K562 (cell line): Measurements from ENCODE around the gene MBNL2. TPM values are rescaled to one million over a fixed set of nuclear protein-coding genes. Genes with fewer than 3 reads are reported as not detected.

ENCODE experiments used
- CBX5 ChIP-seq: IDR thresholded peaks from 2 replicates; pipeline ENCODE4 v1.6.1; 2014; ENCODE audit warnings: low read depth, borderline replicate concordance
- DPF2 ChIP-seq: fragments of 450-650 bp; IDR thresholded peaks from 2 replicates; pipeline ENCODE4 v1.6.1; 2016
- E4F1 ChIP-seq: fragments of 250-450 bp; sonication (Bioruptor Pico); IDR thresholded peaks from 2 replicates; pipeline ENCODE4 v1.5.0; 2021; ENCODE audit warnings: mild to moderate bottlenecking, borderline replicate concordance
- ESRRA ChIP-seq: fragments of 450-650 bp; IDR thresholded peaks from 2 replicates; pipeline ENCODE4 v1.6.1; 2014; ENCODE audit warnings: low read depth, mild to moderate bottlenecking, moderate library complexity, borderline replicate concordance
- GABPA ChIP-seq: fragments of 200-800 bp; sonication (Bioruptor generic); conservative IDR thresholded peaks from 2 replicates; pipeline ENCODE4 v1.6.1; 2016; ENCODE audit warnings: low read depth, missing genetic modification characterization, missing compliant biosample characterization
- HDAC3 ChIP-seq: fragments of 450-650 bp; IDR thresholded peaks from 2 replicates; pipeline ENCODE4 v1.6.1; 2018; ENCODE audit warnings: borderline replicate concordance, mild to moderate bottlenecking, moderate library complexity; ENCODE audit not compliant: partially characterized antibody
- MAFG ChIP-seq: fragments of 450-650 bp; conservative IDR thresholded peaks from 2 replicates; pipeline ENCODE4 v1.6.1; 2016; ENCODE audit warnings: missing genetic modification characterization, missing compliant biosample characterization
- TAF9B ChIP-seq: fragments of 450-650 bp; IDR thresholded peaks from 2 replicates; pipeline ENCODE4 v1.6.1; 2018; ENCODE audit warnings: mild to moderate bottlenecking; ENCODE audit not compliant: partially characterized antibody
- TCF7L2 ChIP-seq: fragments of 150-350 bp; IDR thresholded peaks from 2 replicates; pipeline ENCODE4 v1.6.1; 2016; ENCODE audit warnings: low read depth, mild to moderate bottlenecking, low read length, moderate library complexity
- XRCC3 ChIP-seq: fragments of 450-650 bp; IDR thresholded peaks from 2 replicates; pipeline ENCODE4 v1.6.1; 2017; ENCODE audit warnings: mild to moderate bottlenecking, moderate library complexity
- YBX1 ChIP-seq: fragments of 450-650 bp; IDR thresholded peaks from 2 replicates; pipeline ENCODE4 v1.7.1; 2016; ENCODE audit warnings: mild to moderate bottlenecking
- YY1 ChIP-seq, 3 experiments: IDR thresholded peaks; 2 replicates each; pipeline ENCODE4 v1.6.1; 2011; ENCODE audit warnings: low read length in 2 of 3, mild to moderate bottlenecking in 2 of 3, moderate library complexity in 2 of 3, borderline replicate concordance in 1 of 3, control low read depth in 1 of 3, low read depth in 1 of 3; ENCODE audit not compliant: insufficient read depth in 3 of 3, insufficient replicate concordance in 2 of 3, control insufficient read depth in 1 of 3, insufficient read length in 1 of 3; ENCODE audit errors: extremely low read depth in 1 of 3
- ZBED1 ChIP-seq: IDR thresholded peaks from 2 replicates; pipeline ENCODE4 v1.6.1; 2014
- ZFP1 ChIP-seq: fragments of 450-650 bp; formaldehyde crosslinking; IDR thresholded peaks from 2 replicates; pipeline ENCODE4 v1.4.0; 2020; ENCODE audit warnings: mild to moderate bottlenecking, mixed read lengths
- ZNF175 ChIP-seq: fragments of 200-800 bp; sonication (Bioruptor generic); IDR thresholded peaks from 2 replicates; pipeline ENCODE4 v1.6.1; 2016; ENCODE audit warnings: low read depth, mild to moderate bottlenecking, missing genetic modification characterization, missing compliant biosample characterization
- ZNF311 ChIP-seq: fragments of 250-450 bp; sonication (Bioruptor Pico); IDR thresholded peaks from 2 replicates; pipeline ENCODE4 v1.4.0; 2020; ENCODE audit warnings: mild to moderate bottlenecking, moderate library complexity
- ZNF445 ChIP-seq: fragments of 250-450 bp; sonication (Bioruptor Pico); IDR thresholded peaks from 2 replicates; pipeline ENCODE4 v1.4.0; 2020; ENCODE audit warnings: low read depth, mild to moderate bottlenecking, moderate library complexity
- ZNF584 ChIP-seq: fragments of 200-800 bp; sonication (Bioruptor generic); IDR thresholded peaks from 2 replicates; pipeline ENCODE4 v1.6.1; 2016; ENCODE audit warnings: low read depth, mild to moderate bottlenecking, missing genetic modification characterization, missing compliant biosample characterization
- polyA plus RNA-seq, 8 experiments: library from polyadenylated mRNA; depleted of rRNA in 4 of 8; stranded (reverse) in 5 of 8; unstranded in 3 of 8; fragments of >200 nt; fragmentation: Nextera tagmentation in 2 of 8; fragmentation: Illumina TruSeq in 1 of 8; extraction: Ambion mirVana in 2 of 8; extraction: Trizol in 1 of 8; gene quantifications; 2 replicates each; pipeline versions ENCODE4 v1.2.1 to v1.2.3, GENCODE V29; 2011 to 2014; ENCODE audit warnings: inconsistent platforms in 1 of 8, missing spikeins in 1 of 8
- total RNA-seq, 7 experiments: library from RNA; depleted of rRNA in 6 of 7; stranded (reverse); fragments of >200 nt in 6 of 7; fragmentation: Illumina TruSeq in 2 of 7; extraction: Trizol in 2 of 7; gene quantifications; 2 replicates each; pipeline versions ENCODE4 v1.2.1 to v1.2.3, GENCODE V29; 2011 to 2021; ENCODE audit warnings: low replicate concordance in 1 of 7
- TF ChIP-seq, protein P1 (sequence below), 2 experiments: IDR thresholded peaks in 1 of 2; conservative IDR thresholded peaks in 1 of 2; 2 replicates each; pipeline ENCODE4 v1.6.1; 2016; ENCODE audit warnings: low read depth in 2 of 2, mild to moderate bottlenecking in 1 of 2, missing compliant biosample characterization in 1 of 2, missing genetic modification characterization in 1 of 2, moderate library complexity in 1 of 2
- TF ChIP-seq, protein P2 (sequence below): fragments of 250-450 bp; sonication (Bioruptor Pico); IDR thresholded peaks from 2 replicates; pipeline ENCODE4 v1.4.0; 2020; ENCODE audit warnings: mild to moderate bottlenecking

Gene MBNL2
- total and polyA plus RNA-seq, 9 of the 15 experiments (the other 6 are each of a cell fraction or from before 2014, with no cell fraction given) = 7.0 to 24.8 (median 13.8) TPM

- no peak for TF ChIP-seq XRCC3
- TF ChIP-seq CBX5 = no peak
- no peak for TF ChIP-seq ZNF445
- peak; percentile 90 for TF ChIP-seq TAF9B
- TF ChIP-seq ZNF311 (CRISPR knock-in tag) = no peak; the same call in 1 of the 2 replicates
- peak; percentile 91 for TF ChIP-seq ESRRA
- no peak for TF ChIP-seq ZBED1
- TF ChIP-seq TCF7L2 = 0 out of 2 replicates have a peak, but pooled peaks have one; percentile 52
- TF ChIP-seq YY1 (IDR thresholded peaks at IDR 0.05; ENCODE audit: borderline replicate concordance in 1 of 3, control insufficient read depth in 1 of 3, extremely low read depth in 1 of 3, insufficient read depth in 3 of 3, insufficient read length in 1 of 3, insufficient replicate concordance in 2 of 3, low read depth in 1 of 3, low read length in 2 of 3) = peak in 1 of 3 experiments; percentile 33
- TF ChIP-seq, protein P1, sequence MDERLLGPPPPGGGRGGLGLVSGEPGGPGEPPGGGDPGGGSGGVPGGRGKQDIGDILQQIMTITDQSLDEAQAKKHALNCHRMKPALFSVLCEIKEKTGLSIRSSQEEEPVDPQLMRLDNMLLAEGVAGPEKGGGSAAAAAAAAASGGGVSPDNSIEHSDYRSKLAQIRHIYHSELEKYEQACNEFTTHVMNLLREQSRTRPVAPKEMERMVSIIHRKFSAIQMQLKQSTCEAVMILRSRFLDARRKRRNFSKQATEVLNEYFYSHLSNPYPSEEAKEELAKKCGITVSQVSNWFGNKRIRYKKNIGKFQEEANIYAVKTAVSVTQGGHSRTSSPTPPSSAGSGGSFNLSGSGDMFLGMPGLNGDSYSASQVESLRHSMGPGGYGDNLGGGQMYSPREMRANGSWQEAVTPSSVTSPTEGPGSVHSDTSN (CRISPR knock-in tag; IDR thresholded peaks at IDR 0.05; ENCODE audit: low read depth) = no peak; the same call in none of the 2 replicates
- TF ChIP-seq, protein P1 (tag; conservative IDR thresholded peaks at IDR 0.05; ENCODE audit: low read depth) = peak; percentile 95
- TF ChIP-seq ZNF584 = no peak; the same call in 1 of the 2 replicates
- TF ChIP-seq ZNF175 (CRISPR knock-in tag) = peak; percentile 90; the same call in 1 of the 2 replicates
- TF ChIP-seq ZFP1 (CRISPR knock-in tag) = no peak
- no peak for TF ChIP-seq YBX1
- peak; percentile 96 for TF ChIP-seq MAFG (tag)
- TF ChIP-seq HDAC3 = peak; percentile 96
- TF ChIP-seq E4F1 (CRISPR knock-in tag) = no peak
- TF ChIP-seq, protein P2, sequence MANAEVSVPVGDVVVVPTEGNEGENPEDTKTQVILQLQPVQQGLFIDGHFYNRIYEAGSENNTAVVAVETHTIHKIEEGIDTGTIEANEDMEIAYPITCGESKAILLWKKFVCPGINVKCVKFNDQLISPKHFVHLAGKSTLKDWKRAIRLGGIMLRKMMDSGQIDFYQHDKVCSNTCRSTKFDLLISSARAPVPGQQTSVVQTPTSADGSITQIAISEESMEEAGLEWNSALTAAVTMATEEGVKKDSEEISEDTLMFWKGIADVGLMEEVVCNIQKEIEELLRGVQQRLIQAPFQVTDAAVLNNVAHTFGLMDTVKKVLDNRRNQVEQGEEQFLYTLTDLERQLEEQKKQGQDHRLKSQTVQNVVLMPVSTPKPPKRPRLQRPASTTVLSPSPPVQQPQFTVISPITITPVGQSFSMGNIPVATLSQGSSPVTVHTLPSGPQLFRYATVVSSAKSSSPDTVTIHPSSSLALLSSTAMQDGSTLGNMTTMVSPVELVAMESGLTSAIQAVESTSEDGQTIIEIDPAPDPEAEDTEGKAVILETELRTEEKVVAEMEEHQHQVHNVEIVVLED (CRISPR knock-in tag) = no peak
- TF ChIP-seq GABPA (tag) = 0 out of 2 replicates have a peak, but pooled peaks have one; percentile 35
- peak; percentile 99 for TF ChIP-seq DPF2
These were observed 37.9 kb downstream of the MBNL2 start (continued) for GRCh38 chr13:97259798-97260714.
